ENCODE data around the gene VGF.

DNA sequence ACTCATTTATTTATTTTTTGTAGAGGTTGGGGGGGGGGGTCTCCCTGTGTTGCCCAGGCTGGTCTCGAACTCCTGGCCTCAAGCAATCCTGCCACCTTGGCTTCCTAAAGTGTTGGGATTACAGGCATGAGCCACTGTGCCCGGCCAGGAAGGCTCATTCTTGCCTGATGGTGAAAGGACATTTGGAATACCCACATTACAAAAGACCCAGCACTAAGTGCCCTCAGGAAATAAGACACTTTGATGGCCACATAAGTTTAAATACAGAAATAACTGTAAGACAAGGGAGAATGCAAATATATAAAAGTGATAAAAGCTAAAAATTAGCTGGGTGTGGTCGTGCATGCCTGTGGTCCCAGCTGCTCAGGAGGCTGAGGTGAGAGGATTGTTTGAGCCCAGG lies 46.5 kb downstream of the VGF start:
- TF ChIP-seq, protein P1, sequence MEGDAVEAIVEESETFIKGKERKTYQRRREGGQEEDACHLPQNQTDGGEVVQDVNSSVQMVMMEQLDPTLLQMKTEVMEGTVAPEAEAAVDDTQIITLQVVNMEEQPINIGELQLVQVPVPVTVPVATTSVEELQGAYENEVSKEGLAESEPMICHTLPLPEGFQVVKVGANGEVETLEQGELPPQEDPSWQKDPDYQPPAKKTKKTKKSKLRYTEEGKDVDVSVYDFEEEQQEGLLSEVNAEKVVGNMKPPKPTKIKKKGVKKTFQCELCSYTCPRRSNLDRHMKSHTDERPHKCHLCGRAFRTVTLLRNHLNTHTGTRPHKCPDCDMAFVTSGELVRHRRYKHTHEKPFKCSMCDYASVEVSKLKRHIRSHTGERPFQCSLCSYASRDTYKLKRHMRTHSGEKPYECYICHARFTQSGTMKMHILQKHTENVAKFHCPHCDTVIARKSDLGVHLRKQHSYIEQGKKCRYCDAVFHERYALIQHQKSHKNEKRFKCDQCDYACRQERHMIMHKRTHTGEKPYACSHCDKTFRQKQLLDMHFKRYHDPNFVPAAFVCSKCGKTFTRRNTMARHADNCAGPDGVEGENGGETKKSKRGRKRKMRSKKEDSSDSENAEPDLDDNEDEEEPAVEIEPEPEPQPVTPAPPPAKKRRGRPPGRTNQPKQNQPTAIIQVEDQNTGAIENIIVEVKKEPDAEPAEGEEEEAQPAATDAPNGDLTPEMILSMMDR (IDR thresholded peaks at IDR 0.05; ENCODE audit: low read depth, low read length) = no peak
- TF ChIP-seq EZH2phosphoT487 (IDR thresholded peaks at IDR 0.05; ENCODE audit: low read depth) = no peak
